Naive thymus-derived CD8-positive, alpha-beta T cell (primary cell): Measurements from ENCODE around the gene MRNIP. TPM values are rescaled to one million over a fixed set of nuclear protein-coding genes. Genes with fewer than 3 reads are reported as not detected.
"Not testable (repeated sequence)": the region's sequence is repeated elsewhere in the genome, so short reads cannot be mapped to it uniquely, and the experiment has no call there.

ENCODE experiments used
- ATAC-seq, 2 donors: fragments of 150-1000 bp; cut with Tn5 transposase in 1 of 2; sonication (Bioruptor Pico), chemical (Tn5 transposase) in 1 of 2; 1 replicate in 1 of 2; 2 replicates in 1 of 2; pipeline ENCODE4 v1.10.0; 2021; ENCODE audit warnings: mild to moderate bottlenecking in 2 of 2, moderate library complexity in 2 of 2
- POLR2A ChIA-PET: fragments of 350-600 bp; sonication (Branson Sonifier 250); formaldehyde crosslinking; loops from one replicate; lab custom pipeline; 2021; ENCODE audit warnings: antibody characterized with exemption; lab: Charles Lee
- DNase-seq, 10 donors: peaks; one replicate each; pipeline versions ENCODE4 v3.0.0 to v3.0.0-alpha.2; 2020 to 2022
- H3K27ac Mint-ChIP-seq, 10 donors: one replicate each; pipeline ENCODE4 v1.8.0; 2020 to 2022; ENCODE audit warnings: mild to moderate bottlenecking in 10 of 10, mixed read lengths in 10 of 10, moderate library complexity in 4 of 10, inconsistent platforms in 1 of 10
- H3K27me3 Mint-ChIP-seq, 5 donors: one replicate each; pipeline ENCODE4 v1.8.0; 2021 to 2022; ENCODE audit warnings: mixed read lengths in 5 of 5
- H3K36me3 Mint-ChIP-seq, 3 donors: one replicate each; pipeline ENCODE4 v1.8.0; 2020 to 2022; ENCODE audit warnings: mixed read lengths in 3 of 3, mild to moderate bottlenecking in 2 of 3, inconsistent platforms in 1 of 3
- H3K4me1 Mint-ChIP-seq, 4 donors: one replicate each; pipeline ENCODE4 v1.8.0; 2021 to 2022; ENCODE audit warnings: mixed read lengths in 4 of 4
- H3K4me3 Mint-ChIP-seq, 10 donors: one replicate each; pipeline ENCODE4 v1.8.0; 2020 to 2022; ENCODE audit warnings: mild to moderate bottlenecking in 10 of 10, mixed read lengths in 10 of 10, moderate library complexity in 6 of 10, inconsistent platforms in 1 of 10
- H3K9me3 Mint-ChIP-seq, 9 donors: one replicate each; pipeline ENCODE4 v1.8.0; 2020 to 2022; ENCODE audit warnings: mixed read lengths in 9 of 9, mild to moderate bottlenecking in 3 of 9, inconsistent platforms in 1 of 9, moderate library complexity in 1 of 9
- polyA plus RNA-seq, 3 donors: library from polyadenylated mRNA; unstranded; fragments of 300-500 nt; fragmentation: Illumina TruSeq; gene quantifications; one replicate each; pipeline ENCODE4 v1.2.3, GENCODE V29; 2021
- total RNA-seq, 8 experiments: library from RNA in 2 of 8; stranded (reverse) in 2 of 8; gene quantifications; one replicate each; pipeline ENCODE4 v1.2.3 and lab custom pipeline; 2021 to 2026

The MRNIP gene
- total and polyA plus RNA-seq, 5 experiments from 2014 or later, result 13.6 to 122 (median 18.5) TPM

DNA sequence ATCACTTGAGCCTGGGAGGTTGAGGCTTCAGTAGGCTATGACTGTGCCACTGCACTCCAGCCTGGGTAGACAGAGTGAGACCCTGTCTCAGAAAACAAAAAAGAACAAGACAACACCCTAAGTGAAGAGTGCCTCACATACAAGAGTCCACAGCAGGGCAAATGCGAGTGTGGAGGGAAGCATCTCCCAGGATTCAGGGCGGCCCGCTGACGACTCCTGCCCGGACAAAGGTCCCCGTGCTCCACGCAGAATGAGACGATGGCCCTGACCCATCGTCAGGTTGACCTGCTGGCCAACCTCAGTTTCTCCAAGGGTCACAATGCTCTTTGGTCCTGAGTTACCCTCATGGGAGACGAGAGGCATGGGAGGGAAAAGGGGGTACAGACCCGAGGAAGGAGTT lies 18.3 kb downstream of the MRNIP start:
- DNase-seq (no peak), ATAC-seq (no peak)
- Mint-ChIP-seq H3K36me3 (peaks cover 7 to 72% (median 20%) of the 10 kb centered on the region in 3 donors), H3K9me3 (peaks cover 0 to 4% (median 0%) of the 10 kb centered on the region in 9 donors), H3K27me3 (no peaks in the 10 kb centered on the region), H3K27ac (peak overlapping the region in 2 of 10 donors; percentile 44 to 49), H3K4me1 (peaks cover 12 to 20% (median 18%) of the 10 kb centered on the region in 4 donors), H3K4me3 (no peak overlapping the region)
- POLR2A ChIA-PET, result interaction anchor here (0.6 kb wide), 2 partner anchors 31 to 161 kb away, joined by 4 to 5 read pairs; no protein-coding TSS in a partner anchor

DNA sequence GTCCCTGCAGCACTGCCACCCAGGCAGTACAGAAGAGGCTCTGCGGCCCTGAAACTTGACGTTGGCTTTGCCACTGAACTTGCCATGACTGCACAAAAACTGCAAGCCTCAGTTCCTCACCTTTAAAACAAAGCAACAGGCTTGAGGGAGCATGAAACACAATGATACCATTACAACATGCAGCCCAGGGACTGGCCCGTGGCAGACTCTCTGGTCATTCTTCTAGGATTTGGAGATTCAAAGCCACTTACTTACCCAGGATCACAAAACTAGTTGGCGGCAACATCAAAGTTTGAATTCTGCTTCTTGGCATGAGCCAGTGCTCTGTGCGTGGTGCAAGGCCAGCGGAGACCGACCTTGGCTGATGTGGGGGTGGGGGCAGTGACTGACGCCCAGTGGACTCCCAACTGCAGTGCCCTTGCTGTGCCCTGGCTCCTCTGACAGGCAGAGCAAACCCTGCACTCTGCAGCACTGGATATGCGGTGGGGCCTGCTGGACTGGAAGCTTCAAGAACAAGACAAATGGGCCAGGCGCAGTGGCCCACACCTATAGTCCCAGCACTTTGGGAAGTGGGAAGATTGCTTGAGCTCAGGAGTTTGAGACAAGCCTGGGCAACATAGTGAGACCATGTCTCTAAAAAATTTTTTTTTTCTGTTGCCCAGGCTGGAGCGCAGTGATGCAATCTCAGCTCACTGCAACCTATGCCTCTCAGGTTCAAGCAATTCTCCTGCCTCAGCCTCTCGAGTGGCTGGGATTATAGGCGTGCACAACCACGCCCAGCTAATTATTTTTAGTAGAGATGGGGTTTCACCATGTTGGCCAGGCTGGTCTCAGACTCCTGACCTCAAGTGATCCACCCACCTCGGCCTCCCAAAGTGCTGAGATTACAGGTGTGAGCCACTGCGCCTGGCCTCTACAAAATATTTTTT lies 19.0 kb downstream of the MRNIP start:
- H3K36me3 Mint-ChIP-seq, result peaks cover 7 to 76% (median 15%) of the 10 kb centered on the region in 3 donors
- H3K4me3 Mint-ChIP-seq, result no peak overlapping the region
- H3K27me3 Mint-ChIP-seq, result no peaks in the 10 kb centered on the region
- peaks cover 13 to 21% (median 18%) of the 10 kb centered on the region in 4 donors for H3K4me1 Mint-ChIP-seq
- H3K9me3 Mint-ChIP-seq, result no peaks in the 10 kb centered on the region
- ATAC-seq (no peak), DNase-seq (no peak)
- POLR2A ChIA-PET, result interaction anchor here (0.6 to 3.0 kb wide), 3 partner anchors 18 to 160 kb away, joined by 4 to 13 read pairs (median 5); partner anchors contain the start of gene MRNIP
- peak overlapping the region in 3 of 10 donors; percentile 27 to 74 (median 32) for H3K27ac Mint-ChIP-seq

- no peak for ATAC-seq
- Mint-ChIP-seq H3K4me1 (peaks cover 15 to 23% (median 20%) of the 10 kb centered on the region in 4 donors), H3K27me3 (no peaks in the 10 kb centered on the region), H3K4me3 (peak overlapping the region in 4 of 10 donors; percentile 30 to 55 (median 48)), H3K9me3 (no peaks in the 10 kb centered on the region), H3K36me3 (peaks cover 12 to 83% (median 22%) of the 10 kb centered on the region in 3 donors), H3K27ac (peak overlapping the region; percentile 79 to 96 (median 90))
- no peak for DNase-seq
- POLR2A ChIA-PET, result interaction anchor here (0.7 to 3.0 kb wide), 7 partner anchors 13 to 231 kb away, joined by 3 to 13 read pairs (median 3); partner anchors contain the start of genes MRNIP and SQSTM1
These were observed 21.3 kb downstream of the MRNIP start for GRCh38 chr5:179837076-179838011.

GRCh38 chr5:179836225-179837019 lies 22.2 kb downstream of the MRNIP start:
- Mint-ChIP-seq H3K4me3 (peak overlapping the region in 9 of 10 donors; percentile 22 to 61 (median 46)), H3K36me3 (peaks cover 12 to 86% (median 22%) of the 10 kb centered on the region in 3 donors), H3K4me1 (peaks cover 15 to 23% (median 20%) of the 10 kb centered on the region in 4 donors), H3K9me3 (no peaks in the 10 kb centered on the region), H3K27ac (peak overlapping the region; percentile 79 to 96 (median 90)), H3K27me3 (no peaks in the 10 kb centered on the region)
- DNase-seq (peak; percentile 38 to 78 (median 49)), ATAC-seq (peak; percentile 86 to 92)
- POLR2A ChIA-PET, result interaction anchor here (0.5 to 3.0 kb wide), 7 partner anchors 14 to 230 kb away, joined by 3 to 13 read pairs (median 4); partner anchors contain the start of genes MRNIP and SQSTM1

- POLR2A ChIA-PET, result interaction anchor here (0.6 to 0.7 kb wide), 2 partner anchors 23 to 218 kb away, joined by 3 to 4 read pairs; no protein-coding TSS in a partner anchor
- H3K4me3 Mint-ChIP-seq, H3K27ac Mint-ChIP-seq, DNase-seq, H3K9me3 Mint-ChIP-seq, H3K27me3 Mint-ChIP-seq, ATAC-seq: not testable (repeated sequence)
- peaks cover 12 to 86% (median 22%) of the 10 kb centered on the region in 3 donors for H3K36me3 Mint-ChIP-seq
- peaks cover 15 to 23% (median 20%) of the 10 kb centered on the region in 4 donors for H3K4me1 Mint-ChIP-seq
These were observed 23.7 kb downstream of the MRNIP start for GRCh38 chr5:179834871-179835270.

- Mint-ChIP-seq H3K27ac (peak overlapping the region in 4 of 10 donors; percentile 46 to 68 (median 50)), H3K4me1 (peaks cover 15 to 23% (median 20%) of the 10 kb centered on the region in 4 donors), H3K4me3 (no peak overlapping the region), H3K36me3 (peaks cover 12 to 90% (median 22%) of the 10 kb centered on the region in 3 donors), H3K9me3 (no peaks in the 10 kb centered on the region), H3K27me3 (no peaks in the 10 kb centered on the region)
- POLR2A ChIA-PET, result interaction anchor here (0.6 kb wide), 1 partner anchor 23 kb away, joined by 4 read pairs; no protein-coding TSS in a partner anchor
- no peak for ATAC-seq
- no peak for DNase-seq
These were observed 24.5 kb downstream of the MRNIP start for GRCh38 chr5:179834120-179834519.

DNA sequence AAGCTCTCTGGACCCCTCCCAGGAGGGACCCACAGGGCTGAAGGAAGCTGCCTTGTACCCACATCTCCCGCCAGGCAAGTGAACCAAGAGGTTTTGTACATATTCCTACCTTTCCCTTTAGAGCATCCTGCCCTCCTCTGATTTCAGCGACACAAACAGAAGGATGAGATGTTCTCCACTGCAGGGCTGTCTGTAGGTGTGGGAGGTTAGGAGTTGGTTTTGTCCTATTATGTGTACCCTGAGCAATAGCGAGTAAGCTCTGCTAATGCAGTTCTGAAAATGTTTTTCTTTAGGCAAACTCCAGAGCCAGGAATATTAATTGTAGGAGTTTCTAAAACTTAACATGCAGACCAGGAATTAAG lies 24.9 kb downstream of the MRNIP start:
- Mint-ChIP-seq H3K4me1 (peaks cover 17 to 23% (median 20%) of the 10 kb centered on the region in 4 donors), H3K4me3 (no peak overlapping the region), H3K27me3 (no peaks in the 10 kb centered on the region), H3K9me3 (no peaks in the 10 kb centered on the region), H3K27ac (peak overlapping the region in 7 of 10 donors; percentile 11 to 84 (median 48)), H3K36me3 (peaks cover 12 to 92% (median 25%) of the 10 kb centered on the region in 3 donors)
- no peak for ATAC-seq
- DNase-seq, result no peak
- POLR2A ChIA-PET, result interaction anchor here (1.2 kb wide), 1 partner anchor 154 kb away, joined by 3 read pairs; no protein-coding TSS in a partner anchor

DNA sequence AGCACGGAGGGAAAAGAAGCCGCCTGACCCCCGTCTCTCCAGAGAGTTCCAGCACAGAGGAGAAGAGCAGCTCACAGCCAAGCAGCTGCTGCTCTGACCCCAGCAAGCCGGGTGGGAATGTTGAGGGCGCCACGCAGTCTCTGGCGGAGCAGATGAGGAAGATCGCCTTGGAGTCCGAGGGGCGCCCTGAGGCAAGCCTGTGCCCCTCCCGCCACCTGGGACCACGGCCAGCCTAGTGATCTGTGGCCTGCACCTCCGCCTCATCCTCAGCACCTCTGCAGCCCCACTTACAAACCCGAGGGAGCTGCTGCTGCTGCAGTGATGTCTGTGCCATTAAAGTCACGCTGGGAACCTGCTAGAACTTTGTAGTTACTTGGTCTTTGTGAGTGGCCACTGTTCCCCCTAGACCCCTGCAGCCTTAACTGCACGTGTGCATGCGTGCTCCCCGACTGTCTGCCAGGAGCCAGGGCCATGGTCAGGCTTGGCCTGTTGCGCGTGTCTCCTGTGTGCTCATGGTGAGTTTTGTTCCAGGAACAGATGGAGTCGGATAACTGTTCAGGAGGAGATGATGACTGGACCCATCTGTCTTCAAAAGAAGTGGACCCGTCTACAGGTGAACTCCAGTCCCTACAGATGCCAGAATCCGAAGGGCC lies 25.4 kb downstream of the MRNIP start:
- H3K4me3 Mint-ChIP-seq, result no peak overlapping the region
- no peaks in the 10 kb centered on the region for H3K9me3 Mint-ChIP-seq
- POLR2A ChIA-PET, result interaction anchor here (1.2 to 1.7 kb wide), 2 partner anchors 31 to 154 kb away, joined by 3 to 5 read pairs; no protein-coding TSS in a partner anchor
- H3K27ac Mint-ChIP-seq, result peak overlapping the region in 7 of 10 donors; percentile 11 to 84 (median 48)
- H3K27me3 Mint-ChIP-seq, result no peaks in the 10 kb centered on the region
- H3K4me1 Mint-ChIP-seq, result peaks cover 17 to 23% (median 21%) of the 10 kb centered on the region in 4 donors
- DNase-seq (no peak), ATAC-seq (no peak)
- peaks cover 12 to 92% (median 28%) of the 10 kb centered on the region in 3 donors for H3K36me3 Mint-ChIP-seq

GRCh38 chr5:179832039-179832745 lies 26.4 kb downstream of the MRNIP start:
- POLR2A ChIA-PET, result interaction anchor here (1.2 to 1.7 kb wide), 2 partner anchors 30 to 153 kb away, joined by 3 to 5 read pairs; no protein-coding TSS in a partner anchor
- no peaks in the 10 kb centered on the region for H3K9me3 Mint-ChIP-seq
- ATAC-seq (no peak), DNase-seq (no peak)
- peaks cover 12 to 92% (median 28%) of the 10 kb centered on the region in 3 donors for H3K36me3 Mint-ChIP-seq
- no peak overlapping the region for H3K4me3 Mint-ChIP-seq
- H3K4me1 Mint-ChIP-seq, result peaks cover 20 to 29% (median 25%) of the 10 kb centered on the region in 4 donors
- peak overlapping the region in 6 of 10 donors; percentile 5 to 80 (median 41) for H3K27ac Mint-ChIP-seq
- no peaks in the 10 kb centered on the region for H3K27me3 Mint-ChIP-seq
